HL-60/S4 treated with retinoic acid at 250 ng/mL for 4 days and 3 days (cell line): Measurements from ENCODE around the gene IRF9.
"Not testable (repeated sequence)": the region's sequence is repeated elsewhere in the genome, so short reads cannot be mapped to it uniquely, and the experiment has no call there.

Source experiments
- in situ Hi-C: fragments of 300-500 bp; cut with MboI; formaldehyde crosslinking; loops from 2 replicates; pipeline ENCODE4 v1.7.0; 2022; ENCODE audit warnings: low sequenced_read_pairs

The IRF9 gene

GRCh38 chr14:24190416-24190815, 29.4 kb downstream of the IRF9 start:
- in situ Hi-C loops: no loop called here

DNA sequence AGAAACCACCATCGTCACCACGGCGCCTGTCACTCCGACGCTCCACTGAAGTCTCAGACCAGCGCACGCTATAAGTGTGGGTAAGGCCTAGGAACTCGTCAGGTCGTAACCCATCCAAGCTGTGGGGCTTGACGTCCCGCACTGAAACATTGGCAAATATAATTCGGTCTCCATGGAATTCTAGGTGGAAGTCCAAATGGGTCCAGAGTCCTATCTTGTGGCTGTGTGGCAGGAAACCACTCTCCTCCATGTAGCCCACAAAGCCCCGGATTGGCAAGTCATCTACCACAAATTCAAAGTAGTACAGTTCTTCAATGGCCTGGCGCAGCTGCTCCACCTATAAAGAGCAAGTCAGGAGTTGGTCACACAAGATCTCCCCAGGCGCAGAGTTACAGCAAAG, 31.9 kb downstream of the IRF9 start:
- in situ Hi-C loops: no loop called here

GRCh38 chr14:24194186-24194872, 33.3 kb downstream of the IRF9 start:
- in situ Hi-C loops: no loop called here

GRCh38 chr14:24194873-24195185, 33.8 kb downstream of the IRF9 start:
- in situ Hi-C loops: no loop called here

DNA sequence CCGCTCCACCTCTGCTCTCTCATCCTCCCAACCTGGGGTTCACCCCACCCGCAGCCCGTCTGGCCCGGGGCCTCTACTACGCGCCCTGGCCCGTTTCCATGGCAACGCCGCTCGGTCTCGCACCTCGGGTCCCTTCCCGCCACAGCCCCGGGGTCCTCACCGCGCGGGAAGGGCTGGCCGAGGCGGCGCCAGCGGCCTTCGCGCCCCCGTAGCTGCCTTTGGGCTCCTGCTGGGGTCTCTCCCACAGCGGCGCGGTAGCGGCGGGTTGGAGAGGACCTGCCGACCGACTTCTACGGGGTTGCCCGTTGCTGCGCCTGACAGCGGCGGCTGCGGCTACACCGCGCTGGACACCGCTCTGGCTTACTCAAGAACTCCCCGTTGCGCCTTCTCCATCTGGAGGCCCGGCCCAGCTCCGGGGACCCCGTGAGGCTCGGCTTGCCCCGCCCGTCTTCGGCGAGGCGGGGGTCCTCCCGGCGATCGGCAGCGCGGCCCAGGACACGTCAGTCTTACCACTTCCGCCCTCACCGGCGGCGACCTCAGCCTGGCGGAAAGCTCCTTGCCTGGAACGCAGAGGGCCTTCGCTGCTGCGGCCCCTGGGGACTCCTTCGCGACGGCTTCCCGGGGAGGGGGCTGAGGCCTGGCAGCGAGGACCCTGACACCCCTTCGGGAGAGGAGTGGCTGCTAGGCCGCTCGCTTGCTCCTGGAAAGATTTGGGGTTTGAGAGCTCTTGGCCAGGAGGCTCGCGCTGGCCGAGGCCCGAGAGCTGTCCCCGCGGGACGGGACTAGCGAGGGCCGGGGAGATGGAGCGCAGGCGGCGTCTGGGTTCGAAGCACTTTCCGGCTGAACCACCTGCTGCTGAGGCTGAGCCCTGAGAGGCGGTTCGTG, 34.4 kb downstream of the IRF9 start, which contains the start of gene TM9SF1:
Gene TM9SF1 (minus strand): TSS at position 256 of the 885 bp plus-strand sequence. CDS start 422 bp downstream, outside the sequence.
- in situ Hi-C loops: no loop called here

- in situ Hi-C loops: no loop called here
Measured at GRCh38 chr14:24196071-24197055, 35.3 kb downstream of the IRF9 start.

GRCh38 chr14:24197056-24197450, 36.0 kb downstream of the IRF9 start:
- in situ Hi-C loops: no loop called here

GRCh38 chr14:24198814-24199524, 37.9 kb downstream of the IRF9 start:
- in situ Hi-C loops: no loop called here

DNA sequence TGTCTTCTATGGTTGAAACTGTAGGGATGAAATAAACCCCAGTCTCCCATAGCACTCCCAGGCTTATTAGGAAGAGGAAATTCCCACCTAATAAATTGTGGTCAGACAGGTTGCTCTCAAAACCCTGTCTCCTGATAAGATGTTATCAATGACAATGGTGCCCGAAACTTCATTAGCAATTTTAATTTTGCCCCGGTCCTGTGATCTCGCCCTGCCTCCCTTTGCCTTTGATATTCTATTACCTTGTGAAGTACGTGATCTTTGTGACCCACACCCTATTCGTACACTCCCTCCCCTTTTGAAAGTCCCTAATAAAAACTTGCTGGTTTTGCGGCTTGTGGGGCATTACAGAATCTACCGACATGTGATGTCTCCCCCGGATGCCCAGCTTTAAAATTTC, 41.5 kb downstream of the IRF9 start:
- in situ Hi-C loops: not testable (repeated sequence)

GRCh38 chr14:24203249-24203886, 42.3 kb downstream of the IRF9 start:
- in situ Hi-C loops: not testable (repeated sequence)

- in situ Hi-C loops: no loop called here
Measured at GRCh38 chr14:24204163-24205146, 43.4 kb downstream of the IRF9 start.

DNA sequence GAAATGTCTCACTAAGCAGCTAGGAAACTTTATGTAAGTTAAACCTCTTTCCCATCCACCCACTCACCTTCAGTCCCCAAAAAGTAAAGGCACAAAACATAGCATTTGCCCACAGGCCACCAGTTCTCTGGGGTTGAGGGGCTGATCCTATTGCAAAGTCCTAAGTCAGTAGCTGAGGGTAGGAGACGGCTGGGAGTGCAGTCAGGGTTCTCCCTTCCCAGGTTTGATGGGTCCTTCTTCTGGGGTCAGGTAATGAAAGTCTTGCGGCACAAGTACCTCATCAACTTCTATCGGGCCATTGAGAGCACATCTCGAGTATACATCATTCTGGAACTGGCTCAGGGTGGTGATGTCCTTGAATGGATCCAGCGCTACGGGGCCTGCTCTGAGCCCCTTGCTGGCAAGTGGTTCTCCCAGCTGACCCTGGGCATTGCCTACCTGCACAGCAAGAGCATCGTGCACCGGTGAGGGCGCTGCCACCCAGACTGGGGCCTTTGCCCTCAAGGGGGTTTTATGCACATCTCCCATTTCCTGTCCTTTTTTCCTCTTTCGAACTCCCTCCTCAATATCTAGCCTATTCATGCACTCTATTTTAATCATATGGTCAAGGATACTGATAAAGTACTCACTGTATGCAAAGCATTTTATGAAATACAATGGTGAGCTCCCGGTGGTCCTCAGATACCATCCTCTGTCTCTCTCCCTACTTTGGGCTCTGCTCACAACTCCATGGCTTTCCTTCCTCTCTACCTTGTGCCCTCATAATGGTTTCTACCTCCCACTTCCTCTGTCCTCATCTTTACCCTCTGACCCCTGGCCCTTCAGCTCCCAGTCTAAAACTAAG, 45.4 kb downstream of the IRF9 start:
- in situ Hi-C loops: no loop called here

GRCh38 chr14:24207104-24207551, 46.1 kb downstream of the IRF9 start:
- in situ Hi-C loops: no loop called here

DNA sequence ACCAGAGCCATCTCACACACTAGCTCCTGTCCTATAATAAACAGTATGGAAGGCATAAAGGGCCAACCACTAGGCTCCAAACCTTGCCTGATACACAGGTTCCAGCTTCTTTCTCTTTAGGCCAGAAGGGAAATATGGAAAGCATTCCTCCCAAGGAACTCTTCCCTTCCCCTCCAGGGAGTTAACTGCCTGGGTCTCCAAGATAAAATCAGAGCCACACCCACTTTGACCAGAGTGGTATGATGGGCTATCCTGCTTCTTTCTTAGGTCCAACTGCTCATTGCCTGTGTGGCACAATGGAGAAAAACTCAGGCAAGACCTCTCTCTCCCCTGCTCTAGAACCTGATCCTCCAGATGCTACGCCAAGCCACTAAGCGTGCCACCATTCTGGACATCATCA, 46.6 kb downstream of the IRF9 start:
- in situ Hi-C loops: no loop called here

GRCh38 chr14:24211311-24211710, 50.2 kb downstream of the IRF9 start:
- in situ Hi-C loops: no loop called here

GRCh38 chr14:24212924-24213865, 52.1 kb downstream of the IRF9 start, which contains the start of gene CHMP4A:
CHMP4A (minus strand) TSS chr14:24213488; CDS start chr14:24213439, 49 bp downstream.
- in situ Hi-C loops: no loop called here
